GM12891 (cell line): Measurements from ENCODE around the gene GALNT10.

Experiments
- DNase-seq: peaks from one replicate; pipeline ENCODE4 v3.0.0; 2011; ENCODE audit warnings: low spot score; ENCODE audit not compliant: insufficient read length
- FAIRE-seq: peaks from 2 replicates; lab custom pipeline; 2011; peaks lifted over from hg19 to GRCh38; lab: Jason Lieb, UNC
- PAX5 ChIP-seq: IDR thresholded peaks from 2 replicates; pipeline ENCODE4 v1.6.1; 2011; ENCODE audit warnings: low read length, moderate library complexity, mild to moderate bottlenecking; ENCODE audit not compliant: insufficient read depth, severe bottlenecking
- POLR2A ChIP-seq: IDR thresholded peaks from 2 replicates; pipeline ENCODE4 v1.6.1; 2011; ENCODE audit warnings: low read depth, low read length, control low read depth
- POLR2AphosphoS5 ChIP-seq: IDR thresholded peaks from 2 replicates; pipeline ENCODE4 v1.6.1; 2011; ENCODE audit warnings: low read depth, low read length, control low read depth
- POU2F2 ChIP-seq: IDR thresholded peaks from 2 replicates; pipeline ENCODE4 v1.6.1; 2011; ENCODE audit warnings: low read depth, mild to moderate bottlenecking, control low read depth, low read length, moderate library complexity
- SPI1 ChIP-seq: IDR thresholded peaks from 2 replicates; pipeline ENCODE4 v1.6.1; 2011; ENCODE audit warnings: low read depth, low read length, control low read depth
- TAF1 ChIP-seq: IDR thresholded peaks from 2 replicates; pipeline ENCODE4 v1.6.1; 2011; ENCODE audit warnings: low read depth, low read length, control low read depth

The GALNT10 gene

GRCh38 chr5:154467655-154468354 is 277.3 kb downstream of the GALNT10 start:
- FAIRE-seq, result peak; percentile 94
- TF ChIP-seq POLR2AphosphoS5, result no peak
- no peak for TF ChIP-seq PAX5
- no peak for TF ChIP-seq SPI1
- TF ChIP-seq POU2F2, result no peak
- no peak for TF ChIP-seq TAF1
- TF ChIP-seq POLR2A, result no peak
- peak; percentile 82 for DNase-seq

- FAIRE-seq (no peak), DNase-seq (no peak)
- TF ChIP-seq POU2F2 (no peak), SPI1 (no peak), POLR2A (no peak), TAF1 (no peak), POLR2AphosphoS5 (no peak), PAX5 (no peak)
Observed at GRCh38 chr5:154470137-154470536, 279.6 kb downstream of the GALNT10 start.
